Transverse colon (tissue), 4 donors: Measurements from ENCODE around the gene SULT1A3.
"Not testable (repeated sequence)": the region's sequence is repeated elsewhere in the genome, so short reads cannot be mapped to it uniquely, and the experiment has no call there.

ENCODE experiments used
- CTCF ChIP-seq, 5 experiments: fragments of 200-600 bp in 3 of 5; fragments of 450-650 bp in 2 of 5; sonication (generic) in 3 of 5; IDR thresholded peaks; 1 replicate in 2 of 5; 2 replicates in 3 of 5; pipeline ENCODE4 v1.5.1; 2016 to 2017; ENCODE audit warnings: antibody characterized with exemption in 5 of 5, inconsistent platforms in 3 of 5, mild to moderate bottlenecking in 2 of 5, moderate library complexity in 1 of 5
- EP300 ChIP-seq: sonication (generic); formaldehyde crosslinking; IDR thresholded peaks from one replicate; pipeline ENCODE4 v1.6.1; 2017; ENCODE audit warnings: antibody characterized with exemption, low read depth
- POLR2AphosphoS5 ChIP-seq, 3 donors: sonication (generic); formaldehyde crosslinking; IDR thresholded peaks; one replicate each; pipeline ENCODE4 v1.6.1; 2016; ENCODE audit warnings: antibody characterized with exemption in 3 of 3

GRCh38 chr16:30194172-30194925 lies 4.7 kb upstream of the SULT1A3 start:
- TF ChIP-seq CTCF (IDR thresholded peaks at IDR 0.05); POLR2AphosphoS5 (IDR thresholded peaks at IDR 0.05); EP300: not testable (repeated sequence)
